Naive thymus-derived CD4-positive, alpha-beta T cell (primary cell): ENCODE measurements around the gene ZBTB46. TPM values are rescaled to one million over a fixed set of nuclear protein-coding genes. Genes with fewer than 3 reads are reported as not detected.
"Not testable (repeated sequence)": the region's sequence is repeated elsewhere in the genome, so short reads cannot be mapped to it uniquely, and the experiment has no call there.

ENCODE experiments used
- ATAC-seq: fragments of 150-1000 bp; cut with Tn5 transposase; 2 replicates; pipeline ENCODE4 v1.10.0; 2021; ENCODE audit warnings: mild to moderate bottlenecking, moderate library complexity
- CTCF ChIA-PET: fragments of 350-600 bp; sonication (Branson Sonifier 250); formaldehyde crosslinking; loops from one replicate; lab custom pipeline; 2021; ENCODE audit warnings: antibody characterized with exemption; lab: Charles Lee
- POLR2A ChIA-PET: fragments of 350-600 bp; sonication (Branson Sonifier 250); formaldehyde crosslinking; loops from one replicate; lab custom pipeline; 2021; ENCODE audit warnings: antibody characterized with exemption, inconsistent platforms; lab: Charles Lee
- DNase-seq, 9 donors: peaks; one replicate each; pipeline versions ENCODE4 v3.0.0 to v3.0.0-alpha.2; 2020 to 2022; ENCODE audit warnings: mixed read lengths in 1 of 9
- H3K27ac ChIP-seq: one replicate; pipeline ENCODE4 v1.7.0; 2013; ENCODE audit warnings: mild to moderate bottlenecking, low read depth, low read length, moderate library complexity
- H3K27me3 ChIP-seq, 2 donors: one replicate each; pipeline ENCODE4 v1.7.0; 2013; ENCODE audit warnings: low read length in 2 of 2, mild to moderate bottlenecking in 2 of 2, moderate library complexity in 2 of 2; ENCODE audit not compliant: control insufficient read depth in 2 of 2, insufficient read depth in 2 of 2
- H3K36me3 ChIP-seq, 3 experiments: 1 replicate in 2 of 3; 2 replicates in 1 of 3; pipeline ENCODE4 v1.7.0; 2013; ENCODE audit warnings: low read length in 3 of 3, mild to moderate bottlenecking in 3 of 3, moderate library complexity in 1 of 3; ENCODE audit not compliant: insufficient read depth in 3 of 3, control insufficient read depth in 2 of 3
- H3K4me1 ChIP-seq, 2 donors: one replicate each; pipeline ENCODE4 v1.7.0; 2013; ENCODE audit warnings: low read length in 2 of 2, mild to moderate bottlenecking in 2 of 2, moderate library complexity in 1 of 2; ENCODE audit not compliant: control insufficient read depth in 2 of 2, insufficient read depth in 2 of 2
- H3K4me3 ChIP-seq: 2 replicates; pipeline ENCODE4 v1.7.0; 2013; ENCODE audit warnings: mild to moderate bottlenecking, low read length
- H3K9me3 ChIP-seq, 3 experiments: 1 replicate in 2 of 3; 2 replicates in 1 of 3; pipeline ENCODE4 v1.7.0; 2013; ENCODE audit warnings: low read length in 3 of 3; ENCODE audit not compliant: control insufficient read depth in 2 of 3
- H3K27ac Mint-ChIP-seq, 9 donors: one replicate each; pipeline ENCODE4 v1.8.0; 2020 to 2022; ENCODE audit warnings: mixed read lengths in 9 of 9, mild to moderate bottlenecking in 8 of 9, moderate library complexity in 5 of 9, inconsistent platforms in 2 of 9
- H3K27me3 Mint-ChIP-seq, 5 donors: one replicate each; pipeline ENCODE4 v1.8.0; 2021 to 2022; ENCODE audit warnings: mixed read lengths in 5 of 5, mild to moderate bottlenecking in 1 of 5
- H3K36me3 Mint-ChIP-seq, 5 donors: one replicate each; pipeline ENCODE4 v1.8.0; 2020 to 2022; ENCODE audit warnings: mixed read lengths in 5 of 5, mild to moderate bottlenecking in 3 of 5, inconsistent platforms in 1 of 5
- H3K4me1 Mint-ChIP-seq, 7 donors: one replicate each; pipeline ENCODE4 v1.8.0; 2020 to 2022; ENCODE audit warnings: mixed read lengths in 7 of 7, mild to moderate bottlenecking in 3 of 7, inconsistent platforms in 1 of 7
- H3K4me3 Mint-ChIP-seq, 10 donors: one replicate each; pipeline ENCODE4 v1.8.0; 2020 to 2022; ENCODE audit warnings: mild to moderate bottlenecking in 10 of 10, mixed read lengths in 10 of 10, moderate library complexity in 6 of 10, inconsistent platforms in 2 of 10
- H3K9me3 Mint-ChIP-seq, 11 donors: one replicate each; pipeline ENCODE4 v1.8.0; 2020 to 2022; ENCODE audit warnings: mixed read lengths in 11 of 11, mild to moderate bottlenecking in 4 of 11, inconsistent platforms in 1 of 11, moderate library complexity in 1 of 11
- intact Hi-C, 2 donors: fragments of 100-400 bp; cut with micrococcal nuclease; formaldehyde crosslinking; loops; one replicate each; pipeline ENCODE4 v1.15.1; 2023
- polyA plus RNA-seq, 2 donors: library from polyadenylated mRNA; unstranded; fragments of 300-500 nt; fragmentation: Illumina TruSeq; gene quantifications; one replicate each; pipeline ENCODE4 v1.2.3, GENCODE V29; 2021
- total RNA-seq, 6 experiments: library from RNA in 5 of 6; stranded (reverse) in 5 of 6; gene quantifications; 1 replicate in 5 of 6; 2 replicates in 1 of 6; pipeline ENCODE4 v1.2.3 and lab custom pipeline; 2021 to 2026

Gene ZBTB46
- total and polyA plus RNA-seq, 7 experiments from 2014 or later, result 0.03 to 1.7 (median 0.07) TPM; not detected in 1

DNA sequence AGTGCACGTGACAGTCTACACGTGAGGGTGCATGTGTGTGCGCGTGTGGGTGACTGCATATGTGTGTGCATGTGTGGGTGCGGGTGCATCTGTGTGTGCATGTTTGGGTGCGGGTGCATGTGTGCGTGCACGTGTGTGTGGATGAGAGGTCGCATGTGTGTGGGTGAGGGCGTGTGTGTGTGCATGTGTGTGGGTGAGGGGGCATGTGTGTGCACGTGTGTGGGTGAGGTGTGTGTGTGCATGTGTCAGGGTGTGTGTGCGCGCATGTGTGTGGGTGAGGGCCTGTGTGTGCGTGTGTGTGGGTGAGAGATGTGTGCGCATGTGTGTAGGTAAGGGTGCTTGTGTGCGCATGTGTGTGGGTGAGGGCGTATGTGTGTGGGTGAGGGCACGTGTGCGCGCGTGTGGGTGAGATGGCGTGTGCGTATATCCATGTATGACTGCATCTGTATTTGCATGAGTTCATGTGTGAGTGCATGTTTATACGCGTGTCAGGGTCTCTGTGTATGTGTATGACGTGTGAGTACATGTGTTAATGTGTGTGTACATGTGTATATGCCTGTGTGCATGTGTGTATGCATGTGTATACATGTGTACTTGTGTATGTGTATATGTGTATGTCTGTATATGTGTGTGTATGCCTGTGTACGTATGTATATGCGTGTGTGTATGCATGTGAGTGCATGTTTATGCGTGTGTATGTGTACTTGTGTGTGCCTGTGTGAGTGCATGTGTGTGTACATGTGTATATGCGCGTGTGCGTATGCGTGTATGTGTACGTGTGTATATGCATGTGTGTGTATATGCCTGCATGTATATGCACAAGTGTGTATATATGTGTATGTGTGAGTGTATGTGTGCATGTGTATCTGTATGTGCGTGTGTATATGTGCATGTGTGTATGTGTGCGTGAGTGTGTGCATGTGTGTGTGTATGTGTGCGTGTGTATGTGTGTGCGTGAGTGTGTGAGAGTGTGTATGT is 98.7 kb downstream of the ZBTB46 start:
- ChIA-PET POLR2A (interaction anchor here (0.7 to 9.9 kb wide), 3 partner anchors 20 to 74 kb away, joined by 3 to 137 read pairs (median 3); partner anchors contain the start of genes ARFRP1, RTEL1 and ZGPAT), CTCF (no interaction called here)
- no peak for DNase-seq
- no peaks in the 10 kb centered on the region for H3K9me3 ChIP-seq
- Mint-ChIP-seq H3K27me3 (no peaks in the 10 kb centered on the region), H3K27ac (no peak overlapping the region), H3K4me1 (peaks cover 27 to 42% (median 38%) of the 10 kb centered on the region in 7 donors), H3K9me3 (no peaks in the 10 kb centered on the region), H3K4me3 (no peak overlapping the region), H3K36me3 (peaks cover 4 to 36% (median 12%) of the 10 kb centered on the region in 5 donors)
- H3K4me3 ChIP-seq, result no peak overlapping the region
- H3K27ac ChIP-seq, result no peak overlapping the region
- H3K36me3 ChIP-seq, result peaks cover 0 to 38% (median 0%) of the 10 kb centered on the region in 3 experiments
- H3K4me1 ChIP-seq, result peaks cover 50 to 58% of the 10 kb centered on the region in 2 donors
- H3K27me3 ChIP-seq, result no peaks in the 10 kb centered on the region
- intact Hi-C loops, result loop anchor here (10.0 kb wide), 2 partner anchors 132 to 938 kb away; partner anchors contain the start of genes ABHD16B (in 1 of the 2), MRGBP (in 1 of the 2) and TPD52L2 (in 1 of the 2)
- no peak for ATAC-seq

DNA sequence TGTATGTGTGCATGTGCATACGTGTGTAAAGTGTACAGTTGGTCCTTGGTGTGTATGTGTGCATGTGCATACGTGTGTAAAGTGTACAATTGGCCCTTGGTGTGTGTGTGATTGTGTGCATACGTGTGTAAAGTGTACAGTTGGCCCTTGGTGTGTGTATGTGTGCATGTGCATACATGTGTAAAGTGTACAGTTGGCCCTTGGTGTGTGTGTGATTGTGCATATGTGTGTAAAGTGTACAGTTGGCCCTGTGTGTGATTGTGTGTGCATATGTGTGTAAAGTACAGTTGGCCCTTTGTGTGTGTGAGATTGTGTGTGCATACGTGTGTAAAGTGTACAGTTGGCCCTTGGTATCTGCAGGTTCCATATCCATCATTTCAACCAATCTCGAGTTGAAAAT is 99.7 kb downstream of the ZBTB46 start:
- POLR2A ChIA-PET, result interaction anchor here (0.6 to 1.0 kb wide), 2 partner anchors 24 to 176 kb away, joined by 4 read pairs; partner anchors contain the start of genes ARFRP1 and ZGPAT
- H3K9me3 Mint-ChIP-seq, result peaks cover 0 to 5% (median 0%) of the 10 kb centered on the region in 11 donors
- H3K27ac ChIP-seq, result no peak overlapping the region
- H3K27me3 ChIP-seq, result no peaks in the 10 kb centered on the region
- peaks cover 0 to 34% (median 0%) of the 10 kb centered on the region in 3 experiments for H3K36me3 ChIP-seq
- H3K4me3 Mint-ChIP-seq, result no peak overlapping the region
- ATAC-seq, result no peak
- H3K4me1 ChIP-seq, result peaks cover 53 to 67% of the 10 kb centered on the region in 2 donors
- no peak overlapping the region for H3K27ac Mint-ChIP-seq
- H3K27me3 Mint-ChIP-seq, result no peaks in the 10 kb centered on the region
- peaks cover 4 to 39% (median 18%) of the 10 kb centered on the region in 5 donors for H3K36me3 Mint-ChIP-seq
- CTCF ChIA-PET, result no interaction called here
- peaks cover 26 to 49% (median 41%) of the 10 kb centered on the region in 7 donors for H3K4me1 Mint-ChIP-seq
- peak overlapping the region; percentile 49 for H3K4me3 ChIP-seq
- intact Hi-C loops, result loop anchor here (2.0 to 10.0 kb wide), 3 partner anchors 25 to 937 kb away; partner anchors contain the start of genes ABHD16B (in 1 of the 2), ARFRP1 (in 1 of the 2), MRGBP (in 1 of the 2) and TPD52L2 (in 1 of the 2)
- DNase-seq, result no peak
- H3K9me3 ChIP-seq, result no peaks in the 10 kb centered on the region

GRCh38 chr20:63730189-63730733 is 100.8 kb downstream of the ZBTB46 start:
- intact Hi-C loops, result loop anchor here (1.0 to 10.0 kb wide), 5 partner anchors 9 to 935 kb away; partner anchors contain the start of genes ARFRP1 (in 2 of the 2), ABHD16B (in 1 of the 2), MRGBP (in 1 of the 2) and SLC2A4RG (in 1 of the 2)
- Histone ChIP-seq H3K4me3 (peak overlapping the region; percentile 36), H3K36me3 (peaks cover 0 to 26% (median 0%) of the 10 kb centered on the region in 3 experiments), H3K4me1 (peaks cover 43 to 56% of the 10 kb centered on the region in 2 donors), H3K27ac (peak overlapping the region; percentile 24)
- H3K36me3 Mint-ChIP-seq, result peaks cover 8 to 41% (median 21%) of the 10 kb centered on the region in 5 donors
- H3K9me3 Mint-ChIP-seq, result peaks cover 0 to 16% (median 4%) of the 10 kb centered on the region in 11 donors
- peak overlapping the region in 1 of 10 donors; percentile 27 for H3K4me3 Mint-ChIP-seq
- H3K27me3 ChIP-seq, H3K27ac Mint-ChIP-seq, DNase-seq, H3K9me3 ChIP-seq, ATAC-seq, H3K27me3 Mint-ChIP-seq: not testable (repeated sequence)
- POLR2A ChIA-PET, result interaction anchor here (0.8 to 3.8 kb wide), 6 partner anchors 7 to 34 kb away, joined by 3 to 24 read pairs (median 4); partner anchors contain the start of genes ARFRP1, LIME1, SLC2A4RG and TNFRSF6B
- H3K4me1 Mint-ChIP-seq, result peaks cover 18 to 41% (median 32%) of the 10 kb centered on the region in 7 donors
- CTCF ChIA-PET, result interaction anchor here (0.6 to 0.8 kb wide), 3 partner anchors 10 to 135 kb away, joined by 3 to 5 read pairs (median 3); no protein-coding TSS in a partner anchor

GRCh38 chr20:63722967-63723622 is 108.0 kb downstream of the ZBTB46 start:
- peaks cover 18 to 61% (median 39%) of the 10 kb centered on the region in 5 donors for H3K36me3 Mint-ChIP-seq
- POLR2A ChIA-PET, result interaction anchor here (0.8 to 1.1 kb wide), 2 partner anchors 13 to 14 kb away, joined by 3 read pairs; no protein-coding TSS in a partner anchor

DNA sequence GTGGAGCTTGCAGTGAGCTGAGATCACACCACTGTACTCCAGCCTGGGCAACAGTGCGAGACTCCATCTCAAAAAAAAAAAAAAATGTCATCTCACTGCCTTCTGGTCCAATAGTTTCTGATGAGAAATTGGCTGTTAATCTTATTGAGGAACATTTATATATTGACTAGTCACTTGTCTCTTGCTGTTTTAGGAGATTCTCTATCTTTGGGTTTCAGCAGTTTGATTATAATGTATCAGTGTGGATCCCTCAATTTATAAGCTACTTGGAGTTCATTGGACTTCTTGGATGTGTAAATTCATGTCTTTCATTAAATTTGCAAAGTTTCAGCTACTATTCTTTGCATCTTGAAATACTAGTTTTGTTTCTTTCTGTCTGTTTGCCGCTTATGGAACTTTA is 112.1 kb downstream of the ZBTB46 start:
- POLR2A ChIA-PET, result interaction anchor here (0.6 to 1.0 kb wide), 5 partner anchors 8 to 203 kb away, joined by 3 to 6 read pairs (median 3); partner anchors contain the start of genes ARFRP1 and ZGPAT

More at GRCh38 chr20:63722967-63723622, 108.0 kb downstream of the ZBTB46 start:
- H3K4me3 ChIP-seq, H3K27me3 ChIP-seq, ATAC-seq, DNase-seq, H3K4me3 Mint-ChIP-seq, H3K27ac ChIP-seq, H3K9me3 ChIP-seq, H3K27me3 Mint-ChIP-seq, intact Hi-C loops: not testable (repeated sequence)
- H3K36me3 ChIP-seq, result peaks cover 0 to 32% (median under 1%) of the 10 kb centered on the region in 3 experiments
- CTCF ChIA-PET, result interaction anchor here (1.3 to 1.5 kb wide), 2 partner anchors 13 to 17 kb away, joined by 3 read pairs; partner anchors contain the start of gene LIME1
- peaks cover 16 to 17% of the 10 kb centered on the region in 2 donors for H3K4me1 ChIP-seq
- peak overlapping the region in 3 of 9 donors; percentile 2 to 59 (median 45) for H3K27ac Mint-ChIP-seq
- peaks cover 4 to 34% (median 13%) of the 10 kb centered on the region in 11 donors for H3K9me3 Mint-ChIP-seq
- H3K4me1 Mint-ChIP-seq, result peaks cover 23 to 56% (median 38%) of the 10 kb centered on the region in 7 donors

More for the DNA sequence above, 112.1 kb downstream of the ZBTB46 start:
- ATAC-seq (no peak), DNase-seq (no peak)
- Mint-ChIP-seq H3K4me3 (peak overlapping the region in 1 of 10 donors; percentile 56), H3K9me3 (peaks cover 2 to 41% (median 16%) of the 10 kb centered on the region in 11 donors), H3K36me3 (peaks cover 18 to 71% (median 54%) of the 10 kb centered on the region in 5 donors), H3K27ac (peak overlapping the region in 3 of 9 donors; percentile 10 to 42 (median 22)), H3K27me3 (no peaks in the 10 kb centered on the region), H3K4me1 (peaks cover 15 to 55% (median 43%) of the 10 kb centered on the region in 7 donors)
- H3K9me3 ChIP-seq, result peaks cover 0 to 22% (median 0%) of the 10 kb centered on the region in 3 experiments
- peaks cover 3 to 59% (median 5%) of the 10 kb centered on the region in 3 experiments for H3K36me3 ChIP-seq
- CTCF ChIA-PET, result interaction anchor here (1.2 to 1.3 kb wide), 2 partner anchors 11 to 17 kb away, joined by 3 to 4 read pairs; partner anchors contain the start of genes ARFRP1, LIME1 and ZGPAT
- no peak overlapping the region for H3K27ac ChIP-seq
- no peak overlapping the region for H3K4me3 ChIP-seq
- H3K4me1 ChIP-seq, result peaks cover 0 to 8% of the 10 kb centered on the region in 2 donors
- no peaks in the 10 kb centered on the region for H3K27me3 ChIP-seq
- intact Hi-C loops, result no loop called here
